Neuronal stem cell (in vitro differentiated cells): ENCODE measurements around the gene CELF1.
"Not testable (repeated sequence)": the region's sequence is repeated elsewhere in the genome, so short reads cannot be mapped to it uniquely, and the experiment has no call there.

Experiments
- DNase-seq: peaks from one replicate; pipeline ENCODE4 v3.0.0-alpha.2; 2013; ENCODE audit warnings: low spot score
- H2AFZ ChIP-seq: one replicate; pipeline ENCODE4 v1.6.1; 2013; ENCODE audit warnings: mild to moderate bottlenecking, low read length, inconsistent platforms
- H2AK5ac ChIP-seq: 2 replicates; pipeline ENCODE4 v1.6.1; 2013; ENCODE audit warnings: low read depth, mild to moderate bottlenecking, inconsistent platforms, low read length, moderate library complexity, mixed read lengths
- H2BK120ac ChIP-seq: 2 replicates; pipeline ENCODE4 v1.6.1; 2013; ENCODE audit warnings: low read depth, mild to moderate bottlenecking, inconsistent platforms, low read length, moderate library complexity, mixed read lengths
- H2BK12ac ChIP-seq: one replicate; pipeline ENCODE4 v1.6.1; 2013; ENCODE audit warnings: low read length, inconsistent platforms
- H2BK15ac ChIP-seq: 2 replicates; pipeline ENCODE4 v1.6.1; 2013; ENCODE audit warnings: mild to moderate bottlenecking, low read length, inconsistent platforms, mixed read lengths
- H2BK5ac ChIP-seq: one replicate; pipeline ENCODE4 v1.6.1; 2013; ENCODE audit warnings: inconsistent platforms, mild to moderate bottlenecking, low read length, moderate library complexity
- H3K14ac ChIP-seq: one replicate; pipeline ENCODE4 v1.6.1; 2013; ENCODE audit warnings: low read length, inconsistent platforms
- H3K18ac ChIP-seq: 2 replicates; pipeline ENCODE4 v1.6.1; 2013; ENCODE audit warnings: low read length, inconsistent platforms
- H3K23ac ChIP-seq: 2 replicates; pipeline ENCODE4 v1.6.1; 2013; ENCODE audit warnings: low read depth, mild to moderate bottlenecking, mixed read lengths, low read length, inconsistent platforms; ENCODE audit not compliant: poor library complexity
- H3K27ac ChIP-seq: replicated peaks from 3 replicates; pipeline ENCODE4 v1.5.1; 2013; ENCODE audit warnings: low read length, inconsistent platforms
- H3K27me3 ChIP-seq, 3 experiments: 2 replicates each; pipeline ENCODE4 v1.6.1; 2013; ENCODE audit warnings: low read length in 3 of 3, mild to moderate bottlenecking in 2 of 3, inconsistent platforms in 1 of 3, low read depth in 1 of 3, mixed read lengths in 1 of 3, moderate library complexity in 1 of 3; ENCODE audit not compliant: control insufficient read depth in 3 of 3, insufficient read depth in 3 of 3
- H3K36me3 ChIP-seq, 2 donors: replicated peaks in 1 of 2; 2 replicates each; pipeline ENCODE4 v1.6.1; 2013; ENCODE audit warnings: low read length in 2 of 2; ENCODE audit not compliant: control insufficient read depth in 2 of 2, insufficient read depth in 2 of 2
- H3K4ac ChIP-seq: 2 replicates; pipeline ENCODE4 v1.6.1; 2013; ENCODE audit warnings: inconsistent platforms, mild to moderate bottlenecking, low read length, moderate library complexity
- H3K4me1 ChIP-seq, 2 donors: 1 replicate in 1 of 2; 2 replicates in 1 of 2; pipeline ENCODE4 v1.6.1; 2013; ENCODE audit warnings: low read length in 2 of 2, low read depth in 1 of 2; ENCODE audit not compliant: control insufficient read depth in 2 of 2, insufficient read depth in 1 of 2
- H3K4me2 ChIP-seq: one replicate; pipeline ENCODE4 v1.6.1; 2013; ENCODE audit warnings: mild to moderate bottlenecking, low read length, inconsistent platforms; ENCODE audit not compliant: insufficient read depth, poor library complexity, severe bottlenecking
- H3K4me3 ChIP-seq, 2 donors: 2 replicates each; pipeline ENCODE4 v1.5.1; 2013; ENCODE audit warnings: low read length in 2 of 2, mild to moderate bottlenecking in 2 of 2, inconsistent platforms in 1 of 2, moderate library complexity in 1 of 2
- H3K79me1 ChIP-seq: one replicate; pipeline ENCODE4 v1.6.1; 2013; ENCODE audit warnings: low read depth, mild to moderate bottlenecking, inconsistent platforms, low read length, moderate library complexity
- H3K9ac ChIP-seq: one replicate; pipeline ENCODE4 v1.6.1; 2013; ENCODE audit warnings: mild to moderate bottlenecking, low read depth, low read length, inconsistent platforms; ENCODE audit not compliant: poor library complexity
- H3K9me3 ChIP-seq, 2 donors: replicated peaks in 1 of 2; 2 replicates each; pipeline versions ENCODE3 to v1.6.1; 2013; ENCODE audit warnings: low read length in 2 of 2, mild to moderate bottlenecking in 2 of 2, inconsistent platforms in 1 of 2, low read depth in 1 of 2, mixed read lengths in 1 of 2, moderate library complexity in 1 of 2; ENCODE audit not compliant: control insufficient read depth in 2 of 2, insufficient read depth in 1 of 2
- H4K8ac ChIP-seq: one replicate; pipeline ENCODE4 v1.6.1; 2013; ENCODE audit warnings: low read depth, mild to moderate bottlenecking, inconsistent platforms, low read length, moderate library complexity
- H4K91ac ChIP-seq: one replicate; pipeline ENCODE4 v1.6.1; 2013; ENCODE audit warnings: low read length, low read depth, mild to moderate bottlenecking, inconsistent platforms; ENCODE audit not compliant: poor library complexity
- WGBS, 2 donors: extraction: QIAGEN DNeasy Blood & Tissue Kit; methylation state at CpG; one replicate each; pipeline ENCODE4 v1.1.7; 2013; ENCODE audit warnings: missing lambda C conversion rate in 2 of 2, mixed read lengths in 1 of 2; ENCODE audit not compliant: insufficient read length in 2 of 2, insufficient replicate concordance in 1 of 2; ENCODE audit errors: extremely low coverage in 2 of 2; 5-methylcytosine and 5-hydroxymethylcytosine counted together

The CELF1 gene

DNA sequence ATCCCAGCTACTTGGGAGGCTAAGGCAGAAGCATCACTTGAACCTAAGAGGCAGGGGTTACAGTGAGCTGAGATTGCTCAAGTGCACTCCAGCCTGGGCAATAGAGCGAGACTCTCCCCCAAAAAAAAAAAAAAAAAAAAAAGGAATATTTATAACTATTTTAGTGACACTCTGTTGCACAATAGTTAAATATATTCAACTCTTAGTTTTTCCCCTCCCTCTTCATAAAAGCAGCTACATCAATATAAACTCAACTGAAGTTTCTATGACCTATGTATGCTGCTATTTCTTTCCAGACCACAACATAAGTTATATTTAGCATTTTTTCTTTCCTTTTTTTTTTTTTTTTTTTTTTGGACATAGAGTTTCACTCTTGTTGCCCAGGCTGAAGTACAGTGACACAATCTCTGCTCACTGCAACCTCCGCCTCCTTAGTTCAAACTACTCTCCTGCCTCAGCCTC lies 19.2 kb downstream of the CELF1 start:
- no peak overlapping the region for H3K4me2 ChIP-seq
- no peak overlapping the region for H4K91ac ChIP-seq
- peaks cover 0 to 53% of the 10 kb centered on the region in 2 donors for H3K36me3 ChIP-seq
- H3K4me3 ChIP-seq: no peak overlapping the region
- peaks cover 3% of the 10 kb centered on the region for H3K79me1 ChIP-seq
- H3K14ac ChIP-seq: no peak overlapping the region
- no peaks in the 10 kb centered on the region for H3K9me3 ChIP-seq
- no peak overlapping the region for H3K23ac ChIP-seq
- H2BK12ac ChIP-seq: no peak overlapping the region
- H2BK15ac ChIP-seq: no peak overlapping the region
- H3K4me1 ChIP-seq: peaks cover 1 to 11% of the 10 kb centered on the region in 2 donors
- H3K9ac ChIP-seq: no peak overlapping the region
- H3K18ac ChIP-seq: no peak overlapping the region
- H3K4ac ChIP-seq: no peak overlapping the region
- H3K27ac ChIP-seq: no peak overlapping the region
- H4K8ac ChIP-seq: no peak overlapping the region
- WGBS, 2 donors: no CpG with 5 or more reads among the region's 2 CpGs
- H2BK5ac ChIP-seq: no peak overlapping the region
- H2AFZ ChIP-seq: no peak overlapping the region
- no peak overlapping the region for H2BK120ac ChIP-seq
- no peak overlapping the region for H2AK5ac ChIP-seq
- no peaks in the 10 kb centered on the region for H3K27me3 ChIP-seq
- DNase-seq: no peak

DNA sequence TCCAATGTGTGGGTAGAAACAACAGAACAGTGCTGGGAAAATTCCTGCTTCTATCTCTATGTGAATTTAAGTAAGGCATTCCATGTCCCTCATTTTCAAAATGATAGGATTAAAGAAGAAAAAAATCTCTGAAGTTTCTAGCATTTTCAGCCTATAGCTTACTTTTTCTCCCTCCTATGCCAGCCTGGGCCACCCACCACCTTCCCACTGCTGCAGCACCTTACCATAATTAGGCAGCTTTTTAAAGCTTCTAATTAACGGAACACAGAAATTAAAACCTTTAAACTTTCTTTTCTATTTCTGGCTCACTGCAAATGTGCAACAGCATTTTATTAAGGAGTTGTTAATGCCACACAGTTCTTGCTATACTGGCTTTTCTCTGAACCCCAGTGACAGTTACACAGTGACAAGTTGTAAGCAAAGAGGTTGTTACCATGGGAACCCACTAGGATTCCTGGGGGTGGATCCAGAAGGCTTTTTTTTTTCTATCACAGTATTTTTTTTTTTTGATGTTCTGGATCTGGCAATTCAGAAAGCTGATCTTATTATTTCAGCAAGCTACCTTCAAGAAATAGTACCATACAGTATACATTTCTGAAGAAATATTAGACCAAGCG lies 20.2 kb downstream of the CELF1 start:
- H2AK5ac ChIP-seq: no peak overlapping the region
- no peak overlapping the region for H3K14ac ChIP-seq
- peaks cover 3% of the 10 kb centered on the region for H3K79me1 ChIP-seq
- no peak overlapping the region for H3K4me2 ChIP-seq
- H3K18ac ChIP-seq: no peak overlapping the region
- no peak overlapping the region for H3K4me3 ChIP-seq
- H3K9ac ChIP-seq: no peak overlapping the region
- no peak overlapping the region for H4K8ac ChIP-seq
- no peak for DNase-seq
- no peak overlapping the region for H2BK12ac ChIP-seq
- no peak overlapping the region for H2AFZ ChIP-seq
- no peaks in the 10 kb centered on the region for H3K27me3 ChIP-seq
- no peak overlapping the region for H3K27ac ChIP-seq
- H2BK5ac ChIP-seq: no peak overlapping the region
- no peak overlapping the region for H3K23ac ChIP-seq
- H2BK120ac ChIP-seq: no peak overlapping the region
- no peaks in the 10 kb centered on the region for H3K9me3 ChIP-seq
- H3K36me3 ChIP-seq: peaks cover 0 to 63% of the 10 kb centered on the region in 2 donors
- H3K4ac ChIP-seq: no peak overlapping the region
- H3K4me1 ChIP-seq: peaks cover 1 to 11% of the 10 kb centered on the region in 2 donors
- no peak overlapping the region for H2BK15ac ChIP-seq
- H4K91ac ChIP-seq: no peak overlapping the region
- WGBS, 2 donors: no CpG with 5 or more reads among the region's 2 CpGs

DNA sequence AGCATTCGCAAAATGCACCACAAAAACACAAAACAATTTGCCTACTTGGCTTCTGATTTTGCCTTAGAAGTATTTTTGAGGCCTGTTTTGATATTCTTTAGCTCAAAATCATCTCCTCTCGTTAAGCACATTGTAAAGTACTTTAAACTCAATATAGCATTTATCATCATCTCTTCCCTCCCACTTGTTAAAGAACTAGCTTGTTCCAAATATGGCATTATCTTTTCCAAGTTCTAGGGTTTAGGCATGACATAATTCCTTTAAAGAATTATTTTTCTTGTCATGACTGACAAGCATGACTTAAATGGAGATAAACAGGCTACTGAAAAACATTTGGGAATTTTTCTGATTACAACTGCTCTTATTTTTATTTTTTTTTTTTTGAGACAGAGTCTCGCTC lies 21.3 kb downstream of the CELF1 start:
- no peak overlapping the region for H4K8ac ChIP-seq
- H3K4me1 ChIP-seq: peaks cover 1 to 11% of the 10 kb centered on the region in 2 donors
- H3K18ac ChIP-seq: no peak overlapping the region
- no peaks in the 10 kb centered on the region for H3K9me3 ChIP-seq
- H3K4ac ChIP-seq: no peak overlapping the region
- H4K91ac ChIP-seq: no peak overlapping the region
- peaks cover 3% of the 10 kb centered on the region for H3K79me1 ChIP-seq
- H2BK5ac ChIP-seq: no peak overlapping the region
- no peak overlapping the region for H3K14ac ChIP-seq
- H2AK5ac ChIP-seq: no peak overlapping the region
- H3K36me3 ChIP-seq: peaks cover 0 to 66% of the 10 kb centered on the region in 2 donors
- H2BK120ac ChIP-seq: no peak overlapping the region
- no peaks in the 10 kb centered on the region for H3K27me3 ChIP-seq
- H3K23ac ChIP-seq: no peak overlapping the region
- no peak overlapping the region for H3K4me3 ChIP-seq
- no peak for DNase-seq
- H3K9ac ChIP-seq: no peak overlapping the region
- no peak overlapping the region for H2AFZ ChIP-seq
- H2BK12ac ChIP-seq: no peak overlapping the region
- no peak overlapping the region for H3K4me2 ChIP-seq
- WGBS, 2 donors: no CpG with 5 or more reads among the region's 3 CpGs
- H3K27ac ChIP-seq: no peak overlapping the region
- no peak overlapping the region for H2BK15ac ChIP-seq

DNA sequence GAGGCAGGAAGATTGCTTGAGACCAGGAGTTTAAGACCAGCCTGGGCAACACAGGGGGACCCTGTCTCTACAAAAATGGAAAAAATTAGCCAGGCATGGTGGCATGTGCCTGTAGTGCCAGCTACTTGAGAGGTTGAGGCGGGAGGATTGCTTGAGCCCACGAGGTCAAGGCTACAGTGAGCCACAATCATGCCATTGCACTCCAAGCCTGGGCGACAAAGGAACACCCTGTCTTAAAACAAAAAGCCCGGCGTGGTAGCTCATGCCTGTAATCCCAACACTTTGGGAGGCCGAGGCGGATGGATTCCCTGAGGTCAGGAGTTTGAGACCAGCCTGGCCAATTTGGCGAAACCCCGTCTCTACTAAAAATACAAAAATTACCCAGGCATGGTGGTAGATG lies 22.2 kb downstream of the CELF1 start:
- WGBS, 2 donors: no CpG with 5 or more reads among the region's 9 CpGs

More for the DNA sequence above, 22.2 kb downstream of the CELF1 start:
- not testable (repeated sequence) for H2BK120ac ChIP-seq, H2BK15ac ChIP-seq, H3K79me1 ChIP-seq, H2BK5ac ChIP-seq, H3K14ac ChIP-seq, H3K4me2 ChIP-seq, H2BK12ac ChIP-seq, H4K8ac ChIP-seq, H3K4me3 ChIP-seq, H3K18ac ChIP-seq, H2AK5ac ChIP-seq, H3K9ac ChIP-seq, H3K27ac ChIP-seq, H3K9me3 ChIP-seq, H4K91ac ChIP-seq, H3K27me3 ChIP-seq, H3K4ac ChIP-seq, H2AFZ ChIP-seq, H3K23ac ChIP-seq, DNase-seq
- Histone ChIP-seq H3K4me1 (peaks cover 3 to 12% of the 10 kb centered on the region in 2 donors), H3K36me3 (peaks cover 0 to 57% of the 10 kb centered on the region in 2 donors)
